OCI-M1 (cell line): ENCODE data around the gene AP1G2.
"Not testable (repeated sequence)": the region's sequence is repeated elsewhere in the genome, so short reads cannot be mapped to it uniquely, and the experiment has no call there.

Experiments used
- DNase-seq: peaks from one replicate; lab custom pipeline; 2025; lab: John Stamatoyannopoulos, UW

The AP1G2 gene

DNA sequence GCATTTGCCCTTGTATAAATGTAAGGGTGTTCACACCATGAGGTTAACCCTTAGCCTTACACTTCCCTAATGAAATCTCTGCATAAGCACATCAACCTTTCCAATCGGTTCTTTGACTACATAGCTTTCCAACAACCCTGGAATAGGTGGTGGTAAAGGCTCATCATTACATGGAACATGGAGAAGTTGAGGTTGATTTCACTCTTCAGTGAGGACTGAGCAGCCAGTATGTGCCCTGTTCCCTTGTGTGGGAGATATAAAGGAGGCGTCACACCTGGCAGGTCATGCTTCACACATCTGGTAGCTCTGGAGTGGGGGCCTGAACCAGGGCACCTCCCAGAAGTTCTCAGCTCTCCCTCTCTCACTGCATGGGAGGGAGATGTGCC is 32.7 kb upstream of the AP1G2 start:
- DNase-seq, result no peak

DNA sequence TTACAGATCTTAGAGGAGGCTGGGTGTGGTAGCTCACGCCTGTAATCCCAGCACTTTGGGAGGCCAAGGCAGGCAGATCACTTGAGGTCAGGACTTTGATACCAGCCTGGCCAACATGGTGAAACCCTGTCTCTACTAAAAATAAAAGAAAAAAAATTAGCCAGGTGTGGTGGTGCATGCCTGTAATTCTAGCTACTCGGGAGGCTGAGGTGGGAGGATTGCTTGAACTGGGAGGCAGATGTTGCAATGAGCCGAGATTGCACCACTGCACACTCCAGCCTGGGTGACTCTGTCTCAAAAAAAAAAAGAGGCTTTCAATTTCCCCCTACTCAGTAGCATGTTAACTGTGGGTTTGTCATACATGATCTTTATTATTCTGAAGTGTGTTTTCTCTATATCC is 26.6 kb upstream of the AP1G2 start:
- DNase-seq, result not testable (repeated sequence)

DNA sequence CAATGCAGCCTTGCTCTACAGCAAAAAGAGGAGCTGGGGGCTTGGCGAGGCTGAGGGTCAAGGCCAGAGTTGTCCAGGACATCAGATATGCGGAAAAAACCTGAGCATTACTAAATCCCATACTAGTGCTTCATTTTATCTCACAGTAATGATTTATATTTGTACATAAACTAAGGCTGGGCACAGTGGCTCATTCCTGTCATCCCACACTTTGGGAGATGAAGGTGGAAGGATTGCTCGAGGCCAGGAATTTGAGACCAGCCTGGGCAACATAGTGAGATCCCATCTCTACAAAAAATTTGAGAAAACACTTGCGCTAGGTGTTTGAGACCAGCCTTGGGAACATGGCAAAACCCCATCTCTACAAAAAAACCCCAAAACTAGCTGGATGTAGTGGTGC is 22.6 kb upstream of the AP1G2 start:
- DNase-seq, result no peak

DNA sequence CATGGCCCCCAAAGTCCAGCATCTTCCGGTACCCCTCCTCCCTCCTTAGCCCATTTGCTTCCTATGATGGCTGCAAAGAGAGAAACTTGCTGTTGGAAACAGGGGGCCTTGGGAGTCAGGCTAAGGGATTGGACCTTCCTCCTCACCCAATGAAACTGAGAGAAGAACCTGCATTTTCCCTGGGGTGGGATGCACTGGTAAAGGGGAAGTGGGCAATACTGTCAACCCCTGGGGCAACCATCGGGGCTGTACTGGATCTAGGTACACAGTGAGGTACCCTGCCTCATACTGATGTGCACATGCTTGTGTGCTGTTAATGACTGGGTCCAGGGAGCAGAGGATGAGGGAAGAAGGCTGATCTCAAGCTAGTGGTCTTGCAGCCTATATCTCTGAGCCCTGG is 22.0 kb upstream of the AP1G2 start:
- no peak for DNase-seq

DNA sequence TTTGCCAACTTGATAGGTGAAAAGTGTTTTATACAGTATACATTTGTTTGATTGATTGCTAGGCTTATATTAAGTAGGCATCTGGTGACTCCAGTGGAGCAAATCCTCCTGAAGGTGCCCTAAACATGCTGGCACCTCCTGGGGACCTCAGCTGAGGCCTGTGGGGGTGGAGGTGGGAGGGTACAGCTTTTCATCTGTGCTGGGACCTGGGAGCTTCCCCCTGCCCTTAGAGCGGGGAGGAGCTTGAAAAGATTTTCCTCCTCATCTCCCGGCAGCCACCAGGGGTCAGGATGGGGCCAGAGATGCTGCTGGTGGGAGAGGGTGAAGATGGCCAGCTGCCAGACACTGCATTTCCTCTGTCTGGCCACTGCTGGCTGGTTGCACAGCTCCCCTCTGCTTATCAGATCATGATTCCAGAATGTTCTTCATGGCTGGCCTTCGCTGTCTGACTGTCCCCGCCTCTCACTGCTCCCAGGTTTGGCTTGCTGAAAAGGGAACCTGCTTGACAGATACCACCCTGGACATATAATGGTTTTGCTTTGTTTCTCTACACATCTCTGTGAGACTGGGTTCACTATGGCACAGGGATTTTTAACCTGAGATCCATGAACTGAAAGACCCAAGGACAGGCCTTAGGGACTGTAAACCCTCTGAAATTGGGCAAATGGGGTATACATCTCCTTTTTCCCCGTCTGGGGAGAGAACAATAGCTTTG is 21.4 kb upstream of the AP1G2 start:
- DNase-seq, result peak; percentile 95

DNA sequence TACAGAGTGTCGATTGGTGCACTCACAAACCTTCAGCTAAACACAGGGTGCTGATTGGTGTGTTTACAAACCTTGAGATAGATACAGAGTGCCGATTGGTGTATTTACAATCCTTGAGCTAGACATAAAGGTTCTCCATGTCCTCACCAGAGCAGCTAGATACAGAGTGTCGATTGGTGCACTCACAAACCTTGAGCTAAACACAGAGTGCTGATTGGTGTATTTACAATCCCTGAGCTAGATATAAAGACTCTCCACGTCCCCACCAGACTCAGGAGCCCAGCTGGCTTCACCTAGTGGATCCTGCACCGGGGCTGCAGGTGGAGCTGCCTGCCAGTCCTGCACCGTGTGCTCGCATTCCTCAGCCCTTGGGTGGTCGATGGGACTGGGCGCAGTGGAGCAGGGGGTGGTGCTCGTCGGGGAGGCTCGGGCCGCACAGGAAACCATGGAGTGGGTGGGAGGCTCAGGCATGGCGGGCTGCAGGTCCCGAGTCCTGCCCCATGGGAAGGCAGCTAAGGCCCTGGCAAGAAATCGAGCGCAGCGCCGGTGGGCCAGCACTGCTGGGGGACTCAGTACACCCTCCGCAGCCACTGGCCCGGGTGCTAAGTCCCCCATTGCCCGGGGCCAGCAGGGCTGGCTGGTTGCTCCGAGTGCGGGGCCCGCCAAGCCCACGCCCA is 17.1 kb upstream of the AP1G2 start:
- not testable (repeated sequence) for DNase-seq

DNA sequence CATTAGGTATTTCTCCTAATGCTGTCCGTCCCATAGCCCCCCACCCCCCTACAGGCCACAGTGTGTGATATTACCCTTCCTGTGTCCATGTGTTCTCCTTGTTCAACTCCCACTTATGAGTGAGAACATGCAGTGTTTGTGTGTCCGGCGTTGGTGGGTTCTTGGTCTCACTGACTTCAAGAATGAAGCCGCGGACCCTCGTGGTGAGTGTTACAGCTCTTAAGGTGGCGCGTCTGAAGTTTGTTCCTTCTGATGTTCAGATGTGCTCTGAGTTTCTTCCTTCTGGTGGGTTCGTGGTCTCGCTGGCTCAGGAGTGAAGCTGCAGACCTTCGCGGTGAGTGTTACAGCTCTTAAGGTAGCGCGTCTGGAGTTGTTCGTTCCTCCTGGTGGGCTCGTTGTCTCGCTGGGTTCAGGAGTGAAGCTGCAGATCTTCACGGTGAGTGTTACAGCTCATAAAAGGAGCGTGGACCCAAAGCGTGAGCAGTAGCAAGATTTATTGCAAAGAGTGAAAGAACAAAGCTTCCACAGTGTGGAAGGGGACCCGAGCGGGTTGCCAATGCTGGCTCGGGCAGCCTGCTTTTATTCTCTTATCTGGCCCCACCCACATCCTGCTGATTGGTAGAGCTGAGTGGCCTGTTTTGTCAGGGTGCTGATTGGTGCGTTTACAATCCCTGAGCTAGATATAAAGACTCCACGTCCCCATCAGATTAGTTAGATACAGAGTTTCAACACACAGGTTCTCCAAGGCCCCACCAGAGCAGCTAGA is 16.4 kb upstream of the AP1G2 start:
- not testable (repeated sequence) for DNase-seq

DNA sequence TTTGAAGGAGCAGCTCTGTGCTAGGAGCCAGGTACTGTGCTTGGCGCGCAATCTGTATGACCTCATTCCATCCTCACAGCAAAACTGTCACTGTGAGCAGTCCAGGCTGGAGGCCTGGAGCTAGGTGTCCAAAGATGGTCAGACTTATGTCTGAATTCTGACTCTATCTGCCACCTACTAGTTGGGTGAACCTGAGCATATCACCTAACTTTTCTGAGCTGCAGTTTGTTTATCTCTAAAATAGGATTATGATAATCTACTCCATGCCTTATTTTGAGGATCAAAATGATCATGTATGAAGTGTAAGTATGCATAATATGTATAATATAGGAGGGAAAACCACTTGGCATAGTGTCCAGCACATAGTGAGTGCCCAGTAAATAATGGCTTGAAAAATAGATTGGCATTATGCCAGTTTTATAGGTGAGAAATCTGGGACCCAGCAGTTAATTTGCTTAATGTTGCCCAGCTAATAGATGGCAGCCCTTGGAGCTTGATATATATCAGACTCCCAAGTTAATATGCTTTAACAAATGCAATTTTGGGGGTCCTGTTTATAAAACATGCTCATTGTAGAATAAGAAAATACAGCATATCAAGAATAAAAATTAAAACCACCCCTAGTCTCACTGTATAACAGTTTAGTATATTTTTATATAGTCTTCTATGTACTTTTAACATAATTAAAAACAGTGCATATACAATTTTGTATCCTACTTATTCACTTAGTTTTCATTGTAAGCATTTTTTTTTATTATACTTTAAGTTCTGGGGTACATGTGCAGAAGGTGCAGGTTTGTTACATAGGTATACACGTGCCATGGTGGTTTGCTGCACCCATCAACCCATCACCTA is 15.5 kb upstream of the AP1G2 start:
- no peak for DNase-seq

DNA sequence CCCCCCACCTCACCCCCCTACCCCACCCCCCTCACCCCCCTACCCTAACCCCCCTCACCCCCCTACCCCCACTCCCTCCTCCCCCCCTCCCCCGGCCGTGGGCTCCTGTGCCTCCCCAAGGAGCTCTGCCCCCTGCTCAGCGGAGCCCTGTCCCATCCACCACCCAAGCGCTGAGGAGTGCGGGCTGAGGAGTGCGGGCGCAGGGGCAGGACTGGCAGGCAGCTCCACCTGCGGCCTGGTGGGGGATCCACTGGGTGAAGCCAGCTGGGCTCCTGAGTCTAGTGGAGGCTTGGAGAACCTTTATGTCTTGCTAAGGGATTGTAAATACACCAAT is 13.3 kb upstream of the AP1G2 start:
- no peak for DNase-seq

DNA sequence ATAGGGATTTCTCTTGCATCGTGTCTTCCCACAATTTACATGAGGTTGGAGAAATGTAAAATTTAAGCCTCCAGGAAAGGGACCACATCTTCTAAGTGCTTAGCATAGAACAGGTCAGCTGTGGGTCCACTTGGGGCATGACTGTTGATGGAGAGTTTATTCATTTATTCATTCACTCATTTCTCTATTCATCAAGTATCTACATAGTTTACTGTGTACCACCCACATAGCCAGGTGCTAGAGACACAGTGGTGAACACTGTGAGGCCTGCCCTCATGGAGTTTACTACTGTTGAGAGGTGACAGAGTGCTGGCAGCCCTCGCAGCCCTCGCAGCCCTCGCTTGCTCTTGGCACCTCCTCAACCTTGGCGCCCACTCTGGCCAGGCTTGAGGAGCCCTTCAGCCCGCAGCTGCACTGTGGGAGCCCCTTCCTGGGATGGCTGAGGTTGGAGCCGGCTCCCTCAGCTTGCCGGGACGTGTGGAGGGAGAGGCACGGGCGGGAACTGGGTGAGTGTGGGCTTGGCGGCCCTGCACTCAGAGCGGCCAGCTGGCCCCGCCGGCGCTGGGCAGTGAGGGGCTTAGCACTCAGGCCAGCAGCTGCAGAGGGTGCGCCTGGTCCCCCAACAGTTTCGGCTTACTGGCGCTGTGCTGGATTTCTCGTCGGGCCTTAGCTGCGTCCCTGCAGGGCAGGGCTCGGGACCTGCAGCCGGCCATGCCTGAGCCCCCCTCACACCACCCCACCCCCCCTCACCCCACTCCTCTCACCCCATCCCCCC is 12.7 kb upstream of the AP1G2 start:
- DNase-seq, result no peak

DNA sequence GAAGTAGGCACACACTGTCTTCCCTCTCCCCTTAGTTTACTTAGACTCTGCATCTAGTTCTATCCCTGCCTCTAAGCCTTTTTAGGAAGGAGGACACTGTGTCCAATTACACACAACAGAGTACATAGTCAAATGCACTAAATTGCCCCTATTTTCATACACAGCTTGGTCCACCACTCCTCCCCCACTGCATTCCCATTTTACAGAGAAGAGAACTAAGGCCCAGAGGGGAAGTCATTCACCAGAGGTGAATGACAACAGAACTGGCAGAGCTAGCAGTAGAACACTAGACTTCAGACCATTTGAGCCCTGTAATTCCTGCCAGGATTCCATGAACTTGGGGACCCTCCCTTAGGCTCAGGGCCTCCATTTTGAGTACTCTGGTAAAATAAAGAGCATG is 12.1 kb upstream of the AP1G2 start:
- DNase-seq, result no peak

DNA sequence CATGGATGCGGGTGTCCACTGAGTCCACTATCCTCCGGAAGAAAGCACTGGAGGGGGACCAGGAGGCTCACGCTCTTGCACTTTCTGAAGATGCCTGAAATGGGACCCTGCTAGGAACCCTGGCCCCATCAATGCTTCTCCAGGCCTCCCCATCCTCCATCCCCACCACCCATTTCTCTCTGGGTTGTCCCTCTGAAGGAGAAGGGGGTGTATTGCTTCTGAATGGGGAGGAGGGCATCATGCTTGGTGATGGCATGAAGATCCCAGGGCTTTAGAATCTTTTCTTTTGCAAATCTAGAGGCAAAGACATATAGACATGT is 11.7 kb upstream of the AP1G2 start:
- DNase-seq, result no peak

DNA sequence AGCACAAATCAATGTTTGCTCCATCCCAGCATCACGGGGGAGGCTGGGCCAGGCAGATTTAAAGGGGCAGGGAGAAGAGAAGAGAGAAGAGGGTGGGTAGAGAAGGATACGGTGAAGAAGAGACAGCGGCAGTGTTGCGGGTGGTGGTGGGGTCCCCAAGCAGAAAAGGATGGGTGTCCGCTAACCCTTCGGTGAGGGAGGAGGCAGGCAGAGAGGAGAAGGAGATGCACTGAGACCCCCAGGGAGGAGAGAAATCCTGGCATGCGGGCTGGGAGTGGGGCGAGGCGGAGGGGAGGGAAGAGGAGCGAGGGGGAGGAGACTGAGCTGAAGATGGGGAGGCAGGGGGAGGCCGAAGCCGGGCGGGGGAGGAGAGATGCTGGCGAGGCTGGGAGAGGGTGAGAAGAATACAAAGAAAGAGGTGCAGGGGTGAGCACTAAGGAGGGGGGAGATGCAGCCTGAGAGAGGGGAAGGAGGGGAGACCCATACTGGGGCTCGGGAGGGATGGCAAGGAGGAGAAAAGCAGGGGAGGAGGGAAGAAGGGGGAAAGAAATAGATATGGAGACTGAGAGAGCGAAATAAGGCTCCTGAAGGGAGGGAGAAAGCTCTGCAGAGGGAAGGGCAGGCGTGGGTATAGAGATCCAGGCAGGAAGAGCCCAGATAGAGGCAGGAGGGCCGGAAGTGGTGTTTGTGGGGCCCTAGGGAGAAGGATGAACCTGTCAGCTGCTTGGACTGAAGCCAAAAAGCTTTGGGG is 11.1 kb upstream of the AP1G2 start, which contains the start of gene JPH4:
Gene JPH4 (minus strand): TSS at position 231 of the 751 bp plus-strand sequence. CDS start 1,337 bp downstream, outside the sequence.
- DNase-seq, result no peak

DNA sequence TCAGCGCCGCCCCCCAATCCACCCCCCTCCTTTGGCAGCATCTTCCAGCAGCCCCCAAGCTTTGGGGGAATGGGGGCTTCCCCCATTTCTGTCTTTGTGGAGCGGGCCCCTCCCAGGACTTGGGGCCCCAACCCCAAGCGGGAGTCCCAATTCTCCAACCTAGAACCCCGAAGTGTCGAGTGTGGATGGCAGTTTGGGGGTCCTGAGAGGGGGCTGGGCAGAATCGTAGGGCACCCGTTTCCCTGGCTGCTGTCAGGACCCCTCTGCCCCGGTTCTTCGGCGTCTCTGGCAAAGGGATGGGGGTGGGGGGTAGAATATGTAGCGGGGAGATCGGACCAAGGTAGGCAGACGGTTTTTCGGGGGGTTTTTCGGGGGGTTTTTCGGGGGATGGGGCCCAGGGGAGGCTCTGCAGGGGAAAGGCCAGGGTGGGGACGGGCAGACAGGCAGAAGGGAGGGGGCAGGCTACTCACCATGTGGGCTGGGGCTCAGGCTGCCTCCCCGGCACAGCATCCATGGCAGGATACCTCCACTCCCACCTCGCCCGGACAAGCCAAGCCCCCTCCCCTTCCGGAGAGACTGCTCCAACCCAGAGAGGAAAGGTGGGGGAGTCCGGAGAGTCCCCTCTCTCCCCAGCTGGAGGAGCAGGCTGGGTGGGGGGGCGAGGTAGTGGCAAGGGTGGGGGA is 10.3 kb upstream of the AP1G2 start:
- DNase-seq, result no peak

DNA sequence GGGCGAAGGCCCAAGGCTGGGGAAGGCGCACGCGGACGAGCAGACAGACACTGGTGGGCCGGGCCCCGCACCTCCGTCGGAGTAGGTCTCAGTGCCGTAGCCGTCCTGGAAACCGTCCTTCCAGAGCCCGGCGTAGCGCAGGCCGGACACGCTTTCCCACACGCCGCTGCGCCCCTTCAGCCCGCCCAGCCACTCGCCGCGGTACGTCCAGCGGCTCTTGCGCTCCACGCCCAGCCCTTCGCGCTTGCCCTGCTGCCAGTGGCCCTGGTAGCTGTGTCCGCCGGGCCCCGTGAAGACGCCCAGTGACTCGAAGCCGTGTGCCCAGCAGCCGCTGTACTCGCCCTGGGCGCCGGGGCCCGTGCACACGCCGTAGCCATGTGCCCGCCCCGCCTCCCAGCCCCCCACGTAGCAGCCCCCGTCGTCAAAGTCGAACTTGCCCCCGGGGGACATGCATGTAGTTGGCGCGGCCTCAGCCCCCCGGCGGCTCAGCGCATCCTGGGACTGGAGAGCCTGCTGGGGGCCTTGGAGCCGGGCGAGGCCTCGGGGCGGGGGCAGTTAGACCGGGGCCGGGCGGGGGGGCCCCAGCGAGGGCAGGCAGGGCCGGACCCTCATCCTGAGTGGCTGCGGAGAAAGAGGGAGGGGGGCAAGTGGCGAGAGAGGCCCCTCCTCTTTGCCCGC is 9.6 kb upstream of the AP1G2 start:
- no peak for DNase-seq

DNA sequence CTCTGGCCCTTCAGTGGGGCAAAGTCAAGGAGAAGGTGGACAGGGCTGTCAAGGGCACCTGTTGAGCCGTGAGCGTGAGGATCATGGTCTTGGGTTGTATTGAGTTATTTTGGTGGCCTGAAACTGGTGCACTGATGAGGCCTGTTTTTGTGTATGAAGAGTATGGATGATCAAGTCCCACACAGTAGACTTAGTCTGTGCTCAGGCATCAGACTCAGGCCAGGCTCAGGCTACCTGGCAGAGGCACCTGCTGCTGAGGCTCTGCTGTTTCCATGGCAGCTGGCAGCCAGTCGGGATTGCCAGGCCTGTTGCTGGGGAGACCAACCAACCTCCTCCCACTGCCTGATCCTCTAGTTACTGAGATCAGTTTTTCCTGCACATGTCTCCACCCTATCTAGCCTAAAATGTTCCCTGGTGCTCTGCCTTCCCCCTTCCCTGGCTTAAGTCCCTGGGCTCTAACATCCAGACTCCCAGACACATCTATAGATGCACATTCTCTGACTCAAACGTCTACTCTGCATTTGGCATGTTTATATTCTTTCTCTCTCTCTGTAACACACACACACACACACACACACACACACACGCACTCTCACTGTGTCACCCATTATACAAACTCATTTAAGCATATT is 5.9 kb upstream of the AP1G2 start:
- DNase-seq, result no peak

DNA sequence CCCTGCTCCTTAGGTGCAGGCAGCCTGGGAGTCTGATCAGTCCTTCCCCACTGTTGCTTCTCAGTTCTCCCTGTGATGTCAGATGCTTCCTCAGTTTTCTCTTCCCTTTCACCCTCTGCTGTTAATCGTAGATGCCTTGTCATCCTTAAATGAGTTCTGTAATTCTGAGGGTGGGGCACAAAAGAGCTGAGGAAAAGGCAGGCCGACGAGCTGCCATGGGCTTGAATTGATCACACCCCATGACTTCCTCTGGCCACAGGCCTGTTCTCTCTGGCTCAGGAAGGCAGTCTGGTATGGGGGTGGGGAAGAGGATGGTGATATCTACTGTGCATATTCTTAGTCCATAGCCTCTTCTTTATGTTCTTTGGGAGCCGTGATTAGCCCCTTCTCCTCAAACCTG is 5.2 kb upstream of the AP1G2 start:
- DNase-seq, result peak; percentile 73

DNA sequence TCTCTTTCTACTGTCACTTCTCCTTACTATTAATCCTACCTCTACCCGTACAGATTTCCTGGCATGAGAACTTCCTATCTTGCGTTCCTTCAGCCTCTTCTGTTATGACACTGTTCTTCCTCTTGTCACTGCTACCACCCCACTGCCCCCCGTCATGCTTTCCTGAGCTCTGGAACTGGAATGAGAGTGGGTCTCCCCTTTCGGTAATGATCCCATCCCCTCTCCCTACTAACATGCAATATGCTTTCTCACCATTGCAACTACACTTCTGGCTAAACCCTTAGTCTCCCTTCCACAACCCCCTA is 4.9 kb upstream of the AP1G2 start:
- DNase-seq, result no peak
